ENCODE measurements around the gene ATG4B.

ATG4B gene

GRCh38 chr2:241668354-241668753 lies 30.9 kb downstream of the ATG4B start:
- no peak for DNase-seq

- no peak for DNase-seq
These were observed 31.3 kb downstream of the ATG4B start for GRCh38 chr2:241668839-241669238.

GRCh38 chr2:241670333-241671110 lies 33.0 kb downstream of the ATG4B start:
- DNase-seq: no peak

GRCh38 chr2:241671457-241672240 lies 34.2 kb downstream of the ATG4B start:
- no peak for DNase-seq

- DNase-seq: no peak
These were observed 35.0 kb downstream of the ATG4B start for GRCh38 chr2:241672243-241673188.

- DNase-seq: peak; percentile 8
These were observed 35.7 kb downstream of the ATG4B start for GRCh38 chr2:241673189-241673663.

GRCh38 chr2:241673797-241674725 lies 36.6 kb downstream of the ATG4B start:
- DNase-seq: no peak

GRCh38 chr2:241675885-241676284 lies 38.4 kb downstream of the ATG4B start:
- no peak for DNase-seq

GRCh38 chr2:241676665-241677064 lies 39.2 kb downstream of the ATG4B start:
- no peak for DNase-seq

- DNase-seq: no peak
These were observed 39.9 kb downstream of the ATG4B start for GRCh38 chr2:241677392-241677791.

GRCh38 chr2:241678307-241678706 lies 40.8 kb downstream of the ATG4B start:
- no peak for DNase-seq

- DNase-seq: no peak
These were observed 41.5 kb downstream of the ATG4B start for GRCh38 chr2:241678784-241679540.

GRCh38 chr2:241680044-241680443 lies 42.6 kb downstream of the ATG4B start:
- DNase-seq: no peak

GRCh38 chr2:241680827-241681599 lies 43.5 kb downstream of the ATG4B start:
- DNase-seq: no peak

- no peak for DNase-seq
These were observed 48.8 kb downstream of the ATG4B start for GRCh38 chr2:241686324-241686649.

- peak; percentile 96 for DNase-seq
These were observed 49.3 kb downstream of the ATG4B start, which contains the start of gene DTYMK for GRCh38 chr2:241686650-241687425. TSS of gene DTYMK (minus strand) at chr2:241686815. CDS start at chr2:241686783, 32 bp downstream.

GRCh38 chr2:241689306-241689705 lies 51.8 kb downstream of the ATG4B start:
- no peak for DNase-seq

GRCh38 chr2:241690202-241690717 lies 52.8 kb downstream of the ATG4B start:
- DNase-seq: no peak

- DNase-seq: no peak
These were observed 55.0 kb downstream of the ATG4B start for GRCh38 chr2:241692448-241692847.
